ENCODE results near the gene SFRP2. TPM values are rescaled to one million over a fixed set of nuclear protein-coding genes. Genes with fewer than 3 reads are reported as not detected.

SFRP2 gene, protein sequence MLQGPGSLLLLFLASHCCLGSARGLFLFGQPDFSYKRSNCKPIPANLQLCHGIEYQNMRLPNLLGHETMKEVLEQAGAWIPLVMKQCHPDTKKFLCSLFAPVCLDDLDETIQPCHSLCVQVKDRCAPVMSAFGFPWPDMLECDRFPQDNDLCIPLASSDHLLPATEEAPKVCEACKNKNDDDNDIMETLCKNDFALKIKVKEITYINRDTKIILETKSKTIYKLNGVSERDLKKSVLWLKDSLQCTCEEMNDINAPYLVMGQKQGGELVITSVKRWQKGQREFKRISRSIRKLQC
- not detected in 2 replicates for total RNA-seq (2014; rRNA removed; shearing (Covaris generic))
- polyA plus RNA-seq (2015; cell fraction: cytosol; rRNA removed) = not detected in 2 replicates
- not detected in 2 replicates for polyA plus RNA-seq (2015; cell fraction: nucleus; rRNA removed)

DNA sequence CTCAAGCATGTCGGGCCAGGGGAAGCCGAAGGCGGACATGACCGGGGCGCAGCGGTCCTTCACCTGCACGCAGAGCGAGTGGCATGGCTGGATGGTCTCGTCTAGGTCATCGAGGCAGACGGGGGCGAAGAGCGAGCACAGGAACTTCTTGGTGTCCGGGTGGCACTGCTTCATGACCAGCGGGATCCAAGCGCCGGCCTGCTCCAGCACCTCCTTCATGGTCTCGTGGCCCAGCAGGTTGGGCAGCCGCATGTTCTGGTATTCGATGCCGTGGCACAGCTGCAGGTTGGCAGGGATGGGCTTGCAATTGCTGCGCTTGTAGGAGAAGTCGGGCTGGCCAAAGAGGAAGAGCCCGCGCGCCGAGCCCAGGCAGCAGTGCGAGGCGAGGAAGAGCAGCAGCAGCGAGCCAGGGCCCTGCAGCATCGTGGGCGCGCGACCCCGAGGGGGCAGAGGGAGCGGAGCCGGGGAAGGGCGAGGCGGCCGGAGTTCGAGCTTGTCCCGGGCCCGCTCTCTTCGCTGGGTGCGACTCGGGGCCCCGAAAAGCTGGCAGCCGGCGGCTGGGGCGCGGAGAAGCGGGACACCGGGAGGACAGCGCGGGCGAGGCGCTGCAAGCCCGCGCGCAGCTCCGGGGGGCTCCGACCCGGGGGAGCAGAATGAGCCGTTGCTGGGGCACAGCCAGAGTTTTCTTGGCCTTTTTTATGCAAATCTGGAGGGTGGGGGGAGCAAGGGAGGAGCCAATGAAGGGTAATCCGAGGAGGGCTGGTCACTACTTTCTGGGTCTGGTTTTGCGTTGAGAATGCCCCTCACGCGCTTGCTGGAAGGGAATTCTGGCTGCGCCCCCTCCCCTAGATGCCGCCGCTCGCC, at the start of gene SFRP2:
Gene SFRP2, minus strand, starts transcription at position 671 of the 864 bp plus-strand sequence. Its CDS starts 248 bp downstream, at position 423.
- in situ Hi-C loops (cut with HindIII; ENCODE audit: low pct_unique_long_range_greater_than_20kb, low sequenced_read_pairs) = no loop called here
- no peak for DNase-seq (ENCODE audit: low read depth, low spot score)

DNA sequence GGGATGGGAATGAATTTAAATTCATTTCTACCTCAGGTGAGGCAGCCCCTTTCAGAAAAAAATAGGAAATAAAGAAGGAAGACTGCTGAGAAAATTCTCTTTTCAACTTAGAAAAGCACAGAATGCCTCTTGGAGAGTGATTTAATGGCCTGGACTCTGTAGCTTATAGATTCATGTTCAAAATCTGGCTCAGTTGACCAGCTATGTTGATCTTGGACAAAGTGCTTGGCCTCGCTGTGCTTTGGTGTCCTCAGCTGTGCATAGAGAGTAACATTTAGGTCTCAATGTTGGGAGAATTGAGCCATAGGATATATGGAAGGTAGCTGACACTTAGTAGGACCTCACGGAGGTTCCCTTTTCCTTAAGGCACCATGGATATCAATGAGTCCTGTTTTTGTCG, 49.7 kb upstream of the SFRP2 start:
- in situ Hi-C loops (cut with HindIII; ENCODE audit: low pct_unique_long_range_greater_than_20kb, low sequenced_read_pairs) = no loop called here
- no peak for DNase-seq (ENCODE audit: low read depth, low spot score)

DNA sequence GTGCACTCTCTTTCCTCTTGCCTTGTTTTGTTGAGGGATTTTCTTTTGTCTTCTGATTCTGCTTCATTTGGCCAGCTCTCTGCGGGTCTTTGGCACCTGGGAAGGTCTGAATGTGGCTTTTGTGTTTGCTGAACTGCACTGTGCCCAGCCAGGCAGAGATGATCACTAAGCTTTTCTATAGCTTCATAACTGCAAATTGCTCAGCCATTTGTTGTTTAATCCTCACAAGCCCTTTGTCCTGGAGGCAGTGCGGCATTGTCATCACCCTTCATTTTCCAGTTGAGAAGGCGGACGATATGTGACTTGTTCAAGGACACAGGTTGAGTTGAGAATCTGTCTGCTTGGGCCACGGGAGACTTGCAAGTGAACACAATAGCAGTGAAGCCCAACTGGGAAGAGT, 46.0 kb upstream of the SFRP2 start:
- DNase-seq (ENCODE audit: low read depth, low spot score) = no peak
- in situ Hi-C loops (cut with HindIII; ENCODE audit: low pct_unique_long_range_greater_than_20kb, low sequenced_read_pairs) = no loop called here

DNA sequence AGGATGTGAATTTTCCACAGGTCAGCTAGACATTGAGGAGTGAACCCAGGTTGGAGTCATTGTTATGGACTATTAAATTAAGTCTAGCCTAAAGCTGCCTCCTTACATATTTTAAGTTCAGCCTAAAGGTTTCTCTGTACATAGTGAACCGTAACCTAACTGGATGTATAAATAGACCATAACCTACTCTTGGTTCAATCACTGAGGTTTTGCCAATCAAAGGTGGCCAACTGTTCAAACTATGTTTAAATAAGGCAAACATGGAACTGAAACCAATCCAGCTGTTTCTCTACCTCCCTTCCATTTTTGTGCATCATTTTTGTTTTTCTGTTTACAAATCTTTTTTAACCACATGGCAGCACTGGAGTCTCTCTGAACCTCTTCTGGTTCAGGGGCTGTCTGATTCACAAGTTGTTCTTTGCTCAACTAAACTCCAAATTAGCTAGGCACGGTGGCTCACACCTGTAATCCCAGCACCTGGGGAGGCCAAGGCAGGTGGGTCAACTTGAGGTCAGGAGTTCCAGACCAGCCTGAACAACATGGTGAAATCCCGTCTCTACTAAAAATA, 43.9 kb upstream of the SFRP2 start:
- no peak for DNase-seq (ENCODE audit: low read depth, low spot score)
- in situ Hi-C loops (cut with HindIII; ENCODE audit: low pct_unique_long_range_greater_than_20kb, low sequenced_read_pairs) = no loop called here

DNA sequence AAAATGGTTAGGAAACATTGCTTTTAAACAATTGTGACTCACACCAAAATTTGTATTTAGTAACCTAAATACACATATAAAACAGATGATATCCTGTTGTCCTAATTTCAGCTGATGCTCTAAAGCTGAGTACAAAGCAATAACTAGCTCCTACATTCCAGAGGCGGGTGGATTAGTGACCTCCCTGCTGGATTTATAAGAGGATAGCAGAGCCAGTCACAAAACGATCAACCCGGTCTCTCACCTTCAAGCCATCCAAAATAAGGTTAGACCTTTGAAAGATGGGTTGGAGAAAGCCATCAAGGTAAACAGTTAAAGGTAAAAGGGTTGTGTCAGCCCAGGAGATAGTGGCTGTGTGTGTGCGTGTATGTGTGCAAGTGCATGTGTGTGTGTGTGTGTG, 43.2 kb upstream of the SFRP2 start:
- no peak for DNase-seq (ENCODE audit: low read depth, low spot score)
- in situ Hi-C loops (cut with HindIII; ENCODE audit: low pct_unique_long_range_greater_than_20kb, low sequenced_read_pairs) = no loop called here

DNA sequence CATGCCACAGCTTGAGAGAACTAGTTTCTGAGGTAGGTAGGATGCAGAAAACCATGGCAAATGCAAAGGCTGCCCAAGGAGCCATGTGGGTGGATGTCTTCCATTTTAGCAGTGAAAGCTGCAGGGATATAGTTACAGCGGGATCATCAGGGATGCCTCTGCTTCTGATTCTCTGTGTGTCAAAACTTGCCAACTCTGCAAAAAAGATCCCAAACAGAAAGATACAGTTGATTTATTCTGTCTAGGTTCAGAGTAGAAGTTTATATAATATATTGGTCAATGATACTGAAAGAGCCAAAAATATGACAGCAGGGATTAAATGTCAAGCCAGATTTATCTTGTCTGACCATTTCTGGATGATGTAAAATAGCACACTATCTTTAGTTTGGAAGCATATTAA, 42.4 kb upstream of the SFRP2 start:
- in situ Hi-C loops (cut with HindIII; ENCODE audit: low pct_unique_long_range_greater_than_20kb, low sequenced_read_pairs) = no loop called here
- DNase-seq (ENCODE audit: low read depth, low spot score) = no peak

DNA sequence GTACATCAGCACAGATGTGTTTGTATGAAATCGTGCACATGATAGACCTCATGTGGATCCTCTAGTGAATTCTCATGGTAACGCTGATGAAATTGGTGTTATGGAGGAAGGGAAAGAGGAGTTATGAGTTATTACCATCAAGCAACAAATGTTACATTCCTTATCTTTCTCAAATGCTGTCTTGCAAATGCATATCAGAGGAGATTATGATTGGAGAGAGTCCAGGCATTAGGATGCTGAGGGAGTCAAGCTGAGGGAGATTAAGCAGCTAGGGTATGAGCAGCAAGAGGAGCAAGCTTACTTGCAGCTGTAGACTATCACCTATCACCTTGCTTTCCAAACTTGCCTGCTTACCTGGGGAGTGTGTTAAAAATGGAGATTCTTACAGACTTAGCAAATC, 36.8 kb upstream of the SFRP2 start:
- in situ Hi-C loops (cut with HindIII; ENCODE audit: low pct_unique_long_range_greater_than_20kb, low sequenced_read_pairs) = no loop called here
- no peak for DNase-seq (ENCODE audit: low read depth, low spot score)

DNA sequence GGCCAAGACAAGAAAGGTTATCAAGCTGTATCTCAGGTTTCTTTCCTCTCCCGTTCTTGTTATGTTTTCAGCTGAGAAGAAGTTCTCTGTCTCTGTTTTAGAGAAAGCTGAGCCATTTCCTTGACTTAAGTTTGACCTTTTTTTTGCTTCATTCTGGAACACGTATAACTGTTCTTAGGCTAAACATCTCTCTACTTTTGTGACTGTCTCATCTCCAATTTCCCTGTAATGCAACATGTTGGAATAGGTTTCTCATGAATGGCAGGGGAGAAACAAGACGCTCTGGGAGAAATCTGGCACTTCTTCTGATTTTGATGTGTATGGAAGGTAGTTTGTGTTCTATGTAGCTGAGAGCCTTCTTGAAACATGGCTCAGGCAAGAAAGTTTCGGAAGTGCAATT, 36.2 kb upstream of the SFRP2 start:
- DNase-seq (ENCODE audit: low read depth, low spot score) = no peak
- in situ Hi-C loops (cut with HindIII; ENCODE audit: low pct_unique_long_range_greater_than_20kb, low sequenced_read_pairs) = no loop called here

DNA sequence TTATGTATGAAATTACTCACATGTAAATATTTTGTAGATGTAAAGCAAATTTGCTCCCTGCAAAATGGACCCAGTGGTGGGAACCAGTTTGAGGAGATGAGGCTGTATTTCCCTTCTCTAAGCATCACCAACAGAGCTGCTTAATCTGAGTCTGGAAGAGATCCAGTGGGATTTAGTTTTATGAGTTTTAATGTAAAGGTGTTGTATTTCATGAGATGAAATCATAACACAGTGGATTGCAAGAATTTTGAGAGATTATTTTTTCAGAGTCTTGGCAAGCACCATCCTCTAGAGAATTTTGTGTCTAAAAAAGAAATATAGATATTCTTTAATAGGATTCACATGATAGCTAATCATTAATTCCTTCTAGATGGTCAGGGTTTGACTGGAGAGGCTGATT, 35.6 kb upstream of the SFRP2 start:
- in situ Hi-C loops (cut with HindIII; ENCODE audit: low pct_unique_long_range_greater_than_20kb, low sequenced_read_pairs) = no loop called here
- no peak for DNase-seq (ENCODE audit: low read depth, low spot score)

DNA sequence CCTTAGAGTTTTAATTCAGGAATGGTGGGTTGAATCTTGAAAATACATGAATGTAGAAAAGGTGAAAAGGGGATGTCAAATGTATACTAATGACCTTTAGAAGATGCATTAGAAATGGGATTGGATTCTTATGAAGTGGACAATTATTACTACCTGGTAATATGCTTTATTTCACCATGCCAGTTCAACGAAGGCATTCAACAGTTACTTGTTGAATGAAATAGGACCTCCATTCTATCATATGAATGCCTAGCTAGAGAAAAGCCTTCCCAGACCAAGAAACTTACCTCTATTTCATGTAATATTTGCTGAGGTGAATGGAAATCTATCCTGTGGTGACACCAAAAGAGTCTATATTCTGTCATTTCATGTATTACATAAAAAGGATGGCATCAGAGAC, 34.6 kb upstream of the SFRP2 start:
- DNase-seq (ENCODE audit: low read depth, low spot score) = no peak
- in situ Hi-C loops (cut with HindIII; ENCODE audit: low pct_unique_long_range_greater_than_20kb, low sequenced_read_pairs) = no loop called here

DNA sequence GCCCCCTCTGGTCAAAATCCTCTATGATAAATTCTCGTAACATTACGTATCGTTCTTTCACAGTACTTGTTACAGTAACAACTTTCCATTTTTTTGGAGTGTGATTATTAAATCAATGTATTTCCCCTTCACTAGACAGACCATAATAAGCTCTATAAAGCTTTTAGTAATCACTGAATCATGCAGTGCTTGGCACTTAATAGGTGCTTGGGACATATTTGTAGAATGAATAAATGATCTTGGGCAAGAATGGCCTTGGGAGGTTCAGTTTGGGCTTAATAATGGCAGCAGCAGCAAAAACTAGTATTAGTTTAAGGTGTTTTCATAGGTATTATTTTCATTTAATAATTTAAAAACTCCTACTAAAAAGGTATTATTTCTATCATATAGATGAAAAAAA, 33.4 kb upstream of the SFRP2 start:
- DNase-seq (ENCODE audit: low read depth, low spot score) = no peak
- in situ Hi-C loops (cut with HindIII; ENCODE audit: low pct_unique_long_range_greater_than_20kb, low sequenced_read_pairs) = no loop called here

DNA sequence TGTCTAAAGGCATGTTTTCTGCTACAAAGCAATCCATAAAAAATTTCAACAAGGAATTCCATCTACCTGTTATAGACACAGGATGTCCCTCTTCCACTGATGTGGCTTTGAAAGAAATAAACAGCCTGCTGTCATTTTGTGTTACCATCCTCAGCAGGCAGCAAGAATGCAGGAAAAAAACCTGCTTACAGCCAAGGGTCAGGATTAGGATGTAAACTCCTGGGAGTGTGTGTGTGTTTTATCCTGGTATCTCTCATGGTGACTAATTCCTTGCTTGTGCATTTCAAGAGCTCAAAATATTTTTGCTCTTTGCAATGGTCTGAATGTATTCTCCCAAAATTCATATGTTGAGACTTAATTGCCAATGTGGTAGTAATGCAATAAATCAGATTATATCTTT, 28.6 kb upstream of the SFRP2 start:
- in situ Hi-C loops (cut with HindIII; ENCODE audit: low pct_unique_long_range_greater_than_20kb, low sequenced_read_pairs) = no loop called here
- no peak for DNase-seq (ENCODE audit: low read depth, low spot score)

DNA sequence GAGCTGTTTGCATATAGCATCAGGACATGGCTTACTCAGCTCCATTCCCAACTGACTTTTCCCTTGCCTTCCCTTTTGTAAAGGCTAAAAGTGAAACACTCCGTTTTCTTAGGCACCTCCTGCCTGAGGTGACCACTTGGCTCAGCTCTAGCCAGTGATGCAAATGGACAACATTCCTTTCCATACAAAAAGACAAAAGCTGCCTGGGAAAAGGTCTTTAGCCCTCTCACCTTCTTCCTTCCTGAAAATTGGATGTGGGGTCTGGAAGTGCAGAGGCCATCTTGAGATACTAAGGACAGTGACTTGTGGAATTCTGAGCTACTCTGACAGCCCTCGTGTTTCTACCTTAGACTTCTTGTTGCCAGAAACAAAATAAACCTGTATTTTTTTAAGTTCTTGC, 27.7 kb upstream of the SFRP2 start:
- in situ Hi-C loops (cut with HindIII; ENCODE audit: low pct_unique_long_range_greater_than_20kb, low sequenced_read_pairs) = no loop called here
- no peak for DNase-seq (ENCODE audit: low read depth, low spot score)

DNA sequence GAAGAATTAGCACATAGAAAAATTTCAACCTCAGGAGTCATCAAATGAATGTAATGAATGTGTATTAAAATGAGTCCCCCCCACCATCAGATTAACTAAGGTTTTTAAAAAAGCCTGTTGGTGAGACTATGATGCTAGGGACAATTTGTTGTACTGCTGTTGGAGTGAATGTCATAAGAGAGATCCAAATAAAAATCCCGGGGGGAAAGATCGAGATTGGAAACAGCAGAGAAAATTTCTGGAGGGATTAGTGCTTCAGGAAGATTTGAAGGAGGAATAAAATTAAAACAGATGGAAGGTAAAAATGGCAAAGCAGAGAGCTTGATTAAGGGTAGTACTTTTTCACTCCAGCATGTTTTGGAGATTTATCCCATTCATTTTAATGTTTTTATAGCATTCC, 25.9 kb upstream of the SFRP2 start:
- DNase-seq (ENCODE audit: low read depth, low spot score) = no peak
- in situ Hi-C loops (cut with HindIII; ENCODE audit: low pct_unique_long_range_greater_than_20kb, low sequenced_read_pairs) = no loop called here

DNA sequence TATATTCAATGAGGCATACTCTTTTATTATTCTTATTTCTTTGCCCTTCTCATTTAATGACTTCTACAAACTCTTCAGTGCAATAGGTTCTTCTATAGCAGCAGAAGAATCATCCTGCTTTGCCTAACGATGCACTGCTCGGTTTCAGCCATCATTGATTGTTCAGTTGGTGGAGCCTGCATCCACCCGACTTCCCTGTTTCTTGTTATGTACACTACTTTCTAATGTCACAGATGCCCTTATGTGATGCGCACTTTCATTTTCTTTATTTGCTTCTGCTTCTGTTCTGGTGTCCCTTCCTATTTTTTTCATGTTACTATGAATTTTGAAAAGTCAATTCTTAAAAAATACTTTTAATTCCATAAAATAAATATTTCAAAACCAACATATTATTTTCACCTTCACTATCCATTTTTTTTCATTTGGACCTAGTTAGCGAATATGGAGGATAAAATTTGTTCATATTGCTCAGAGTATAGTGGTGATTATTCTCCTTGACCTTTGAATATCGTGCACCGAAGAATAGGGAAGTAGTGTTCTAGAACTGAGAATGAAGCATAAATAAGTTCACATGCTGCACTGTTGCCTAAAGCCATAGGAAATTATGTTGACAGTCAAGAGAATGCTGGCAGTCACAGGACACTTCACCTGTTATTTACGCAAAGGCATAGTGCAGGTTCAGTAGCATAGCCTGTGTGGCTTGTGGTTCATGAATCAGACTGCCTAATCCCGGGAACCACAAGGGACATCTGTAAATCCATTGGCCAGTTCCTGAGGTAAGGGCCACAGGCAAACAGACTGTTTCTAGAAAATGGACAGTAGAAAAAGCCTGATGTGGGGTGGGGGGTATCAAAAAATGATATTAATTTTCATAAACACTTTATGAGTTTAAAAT, 21.3 kb upstream of the SFRP2 start:
- in situ Hi-C loops (cut with HindIII; ENCODE audit: low pct_unique_long_range_greater_than_20kb, low sequenced_read_pairs) = no loop called here
- DNase-seq (ENCODE audit: low read depth, low spot score) = no peak

DNA sequence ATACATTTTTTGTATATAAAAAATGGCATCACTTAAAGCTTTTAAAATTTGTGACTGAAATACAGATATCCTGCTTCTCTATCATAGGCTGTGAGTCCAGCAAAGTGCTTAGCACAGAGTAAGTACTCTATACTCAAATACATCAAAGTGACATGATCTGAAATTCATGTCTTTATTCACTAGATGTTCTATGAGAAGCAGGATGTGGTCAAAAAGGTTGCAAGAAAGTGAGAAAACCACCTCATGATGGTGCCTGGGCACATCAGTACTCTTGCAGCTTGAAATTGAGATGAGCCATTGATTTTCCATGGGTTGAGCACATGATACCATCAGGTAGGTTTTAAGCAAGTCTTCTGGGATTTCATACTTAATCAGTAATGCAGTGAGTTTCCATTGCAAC, 20.4 kb upstream of the SFRP2 start:
- in situ Hi-C loops (cut with HindIII; ENCODE audit: low pct_unique_long_range_greater_than_20kb, low sequenced_read_pairs) = no loop called here
- no peak for DNase-seq (ENCODE audit: low read depth, low spot score)

DNA sequence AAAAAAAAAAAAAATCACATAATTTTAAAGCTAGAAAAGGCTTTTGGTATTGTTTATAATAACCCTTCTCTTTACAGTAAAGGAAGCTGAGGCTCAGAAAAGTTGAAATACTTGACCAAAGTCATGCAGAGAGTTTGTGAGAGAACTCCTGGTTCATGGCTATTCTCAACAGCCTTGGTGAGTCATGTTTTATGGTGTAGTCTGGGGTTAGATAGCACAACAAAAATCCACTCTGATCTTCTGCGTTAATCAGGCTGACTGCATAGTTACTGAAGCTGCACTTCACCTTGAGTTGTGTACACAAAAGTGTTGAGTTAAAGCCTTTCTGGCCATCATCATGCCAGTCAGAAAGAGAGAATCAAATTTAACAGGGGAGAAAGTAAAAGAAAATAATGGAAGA, 19.3 kb upstream of the SFRP2 start:
- DNase-seq (ENCODE audit: low read depth, low spot score) = no peak
- in situ Hi-C loops (cut with HindIII; ENCODE audit: low pct_unique_long_range_greater_than_20kb, low sequenced_read_pairs) = no loop called here

DNA sequence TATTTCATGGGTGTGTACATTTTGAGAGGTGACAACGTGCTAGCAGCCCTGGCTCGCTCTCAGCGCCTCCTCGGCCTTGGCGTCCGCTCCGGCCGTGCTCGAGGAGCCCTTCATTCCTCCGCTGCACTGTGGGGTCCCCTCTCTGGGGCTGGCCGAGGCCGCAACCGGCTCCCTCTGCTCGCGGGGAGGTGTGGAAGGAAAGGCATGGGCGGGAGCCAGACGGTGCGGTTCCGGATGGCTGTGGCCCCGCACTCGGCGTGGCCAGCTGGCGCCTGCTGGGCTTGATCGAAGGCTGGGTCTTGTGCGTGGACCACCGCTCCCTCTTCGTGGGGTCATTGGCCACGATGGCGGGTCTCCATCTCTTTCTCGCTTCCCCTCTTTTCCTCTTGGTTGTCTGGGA, 17.2 kb upstream of the SFRP2 start:
- no peak for DNase-seq (ENCODE audit: low read depth, low spot score)
- in situ Hi-C loops (cut with HindIII; ENCODE audit: low pct_unique_long_range_greater_than_20kb, low sequenced_read_pairs) = no loop called here
